Skeletal muscle tissue (tissue), 4 donors: ENCODE data around the gene DUOX1. TPM values are rescaled to one million over a fixed set of nuclear protein-coding genes. Genes with fewer than 3 reads are reported as not detected.
"Not testable (repeated sequence)": the region's sequence is repeated elsewhere in the genome, so short reads cannot be mapped to it uniquely, and the experiment has no call there.

ENCODE experiments used
- H3K27ac ChIP-seq: one replicate; pipeline ENCODE4 v1.7.0; 2013; ENCODE audit warnings: mild to moderate bottlenecking, low read depth, low read length, inconsistent platforms
- H3K27me3 ChIP-seq, 3 donors: one replicate each; pipeline ENCODE4 v1.7.0; 2013; ENCODE audit warnings: low read length in 3 of 3; ENCODE audit not compliant: control insufficient read depth in 3 of 3, insufficient read depth in 3 of 3
- H3K36me3 ChIP-seq, 3 donors: one replicate each; pipeline ENCODE4 v1.7.0; 2013; ENCODE audit warnings: low read length in 3 of 3; ENCODE audit not compliant: control insufficient read depth in 3 of 3, insufficient read depth in 3 of 3
- H3K4me1 ChIP-seq, 3 donors: one replicate each; pipeline ENCODE4 v1.7.0; 2013; ENCODE audit warnings: low read length in 3 of 3, mild to moderate bottlenecking in 3 of 3; ENCODE audit not compliant: control insufficient read depth in 3 of 3, insufficient read depth in 3 of 3
- H3K4me3 ChIP-seq, 3 donors: one replicate each; pipeline ENCODE4 v1.7.0; 2013; ENCODE audit warnings: low read length in 3 of 3
- H3K9ac ChIP-seq, 3 donors: one replicate each; pipeline ENCODE4 v1.7.0; 2013; ENCODE audit warnings: low read length in 3 of 3, mild to moderate bottlenecking in 3 of 3, moderate library complexity in 2 of 3, low read depth in 1 of 3
- H3K9me3 ChIP-seq, 3 donors: one replicate each; pipeline ENCODE4 v1.7.0; 2013; ENCODE audit warnings: low read length in 3 of 3; ENCODE audit not compliant: control insufficient read depth in 3 of 3
- total RNA-seq: library from RNA; depleted of rRNA; stranded (reverse); fragments of >200 nt; gene quantifications from one replicate; pipeline ENCODE4 v1.2.3, GENCODE V29; 2014
- donor health status: Osteomylitis.

DUOX1 gene
- under 0.01 TPM for total RNA-seq

DNA sequence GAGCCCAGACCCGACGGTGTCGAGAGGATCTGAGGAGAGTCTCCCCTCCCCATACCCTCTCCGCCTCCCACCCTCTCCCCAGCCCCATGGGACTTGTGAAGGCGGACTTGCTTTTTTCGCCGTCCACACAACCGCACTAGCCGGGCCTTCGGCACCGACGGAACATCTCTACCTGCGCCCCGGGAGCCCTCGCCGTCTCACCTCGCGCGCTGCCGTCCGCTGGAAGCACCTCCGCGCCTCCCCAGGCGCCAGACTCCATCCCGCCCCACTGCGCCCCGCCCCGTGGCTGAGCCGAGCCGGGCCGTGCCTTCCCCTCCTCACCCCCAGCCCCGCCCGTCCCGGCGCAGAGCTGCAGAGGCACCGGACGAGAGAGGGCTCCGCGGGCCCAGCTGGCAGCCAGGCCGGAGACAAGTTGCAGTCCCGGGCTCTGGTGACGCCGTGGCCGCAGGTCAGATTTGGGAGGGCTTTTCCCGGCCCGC is at the start of gene DUOX1, which contains the start of gene DUOXA1:
DUOX1 (plus strand) TSS at position 344 of the 479 bp plus-strand sequence. CDS start 1,973 bp downstream, outside the sequence.
DUOXA1 (minus strand) TSS at position 229 of the 479 bp plus-strand sequence. CDS start 6,865 bp downstream, outside the sequence.
- H3K27me3 ChIP-seq = peaks cover 54 to 66% (median 62%) of the 10 kb centered on the region in 3 donors
- no peaks in the 10 kb centered on the region for H3K9me3 ChIP-seq
- peak within 1 kb of the TSS in 2 of 3 donors; percentile 49 to 60 for H3K4me3 ChIP-seq
- H3K36me3 ChIP-seq = no peaks in the 10 kb centered on the region
- H3K27ac ChIP-seq = no peak within 1 kb of the TSS
- H3K4me1 ChIP-seq = peaks cover under 1 to 2% (median 2%) of the 10 kb centered on the region in 3 donors
- H3K9ac ChIP-seq = no peak within 1 kb of the TSS

DNA sequence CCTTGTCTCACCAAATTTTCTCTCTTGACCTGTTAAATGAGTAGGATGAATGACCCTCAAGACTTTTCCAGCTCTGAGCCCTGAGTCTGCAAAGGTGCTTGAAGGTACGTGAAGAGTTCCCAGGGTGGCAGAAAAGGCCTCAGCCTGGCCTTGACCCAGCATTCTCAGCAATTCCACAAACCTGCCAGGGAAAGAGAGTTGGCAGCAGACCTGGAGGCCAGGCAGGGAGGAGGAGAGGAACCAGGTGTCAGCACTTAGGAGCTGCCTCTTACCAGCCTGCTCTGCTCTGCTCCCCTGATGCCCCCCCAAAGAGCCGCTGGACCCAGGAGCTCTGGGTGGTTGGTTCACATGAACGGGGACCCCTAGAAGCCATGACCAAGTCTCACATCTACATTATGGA is 49.2 kb upstream of the DUOX1 start:
- not testable (repeated sequence) for H3K27ac ChIP-seq, H3K9me3 ChIP-seq, H3K36me3 ChIP-seq, H3K27me3 ChIP-seq, H3K9ac ChIP-seq, H3K4me1 ChIP-seq, H3K4me3 ChIP-seq

DNA sequence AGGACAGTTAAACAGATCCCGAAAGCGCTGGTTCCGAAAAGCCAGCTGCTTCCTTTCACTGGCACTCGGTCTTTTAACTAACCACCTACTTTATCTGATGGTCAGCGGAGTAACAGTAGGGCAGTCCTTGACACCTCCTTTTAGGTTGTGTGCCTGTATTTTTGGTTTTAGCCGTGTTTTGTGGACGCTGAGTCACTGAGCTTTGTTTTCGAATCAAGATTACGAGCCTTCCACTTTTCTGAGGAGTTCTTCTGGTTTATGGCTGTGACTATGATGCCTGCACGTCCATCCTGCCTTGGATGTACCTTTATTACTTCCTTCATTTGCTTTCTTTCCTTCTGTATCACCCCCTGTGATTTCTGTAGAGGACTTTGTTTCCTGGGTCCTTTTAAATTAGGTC is 47.4 kb upstream of the DUOX1 start:
- not testable (repeated sequence) for H3K27me3 ChIP-seq, H3K9me3 ChIP-seq, H3K27ac ChIP-seq, H3K9ac ChIP-seq, H3K36me3 ChIP-seq, H3K4me3 ChIP-seq, H3K4me1 ChIP-seq

DNA sequence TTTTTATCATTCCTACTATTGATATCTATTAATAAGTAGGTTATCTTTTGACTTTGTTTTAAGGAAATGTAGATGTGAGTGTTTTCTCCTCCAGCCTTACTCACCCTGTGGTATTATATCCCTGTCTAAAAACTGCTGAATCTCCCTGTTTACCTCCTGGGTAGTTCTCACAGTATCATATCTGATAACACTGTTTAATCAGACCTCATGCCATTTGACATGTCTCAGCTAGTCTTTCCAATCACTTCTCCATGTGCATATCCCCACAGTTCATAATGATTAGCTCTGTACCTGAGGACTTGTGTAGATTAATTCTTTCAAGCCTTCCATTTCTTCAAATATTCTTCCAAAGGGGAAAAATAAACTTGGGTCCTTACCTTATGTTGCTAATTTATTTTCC is 46.6 kb upstream of the DUOX1 start:
- Histone ChIP-seq H3K4me1 (no peaks in the 10 kb centered on the region), H3K27me3 (peaks cover 0 to 5% (median 0%) of the 10 kb centered on the region in 3 donors), H3K27ac (no peak overlapping the region), H3K9ac (no peak overlapping the region), H3K36me3 (no peaks in the 10 kb centered on the region), H3K9me3 (no peaks in the 10 kb centered on the region), H3K4me3 (no peak overlapping the region)

DNA sequence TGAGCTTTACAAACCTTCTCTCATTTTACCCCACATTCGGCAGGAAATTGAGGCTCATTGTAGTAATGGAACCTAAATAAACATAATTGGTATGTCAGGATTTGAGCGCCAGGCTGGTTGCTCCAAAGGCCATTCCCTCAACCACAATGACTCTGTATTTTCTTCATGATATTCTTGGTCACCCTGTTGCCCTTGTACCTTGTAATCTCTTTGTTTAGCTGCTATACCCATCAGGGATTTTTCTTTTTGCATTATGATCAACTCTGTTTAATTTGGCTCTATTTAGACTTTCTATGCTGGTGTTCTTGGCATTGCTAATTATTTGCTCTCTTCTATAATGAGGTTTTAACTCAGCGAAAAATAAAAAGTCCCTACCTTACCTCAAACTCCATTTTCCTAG is 45.6 kb upstream of the DUOX1 start:
- no peak overlapping the region for H3K4me3 ChIP-seq
- peaks cover 0 to 5% (median 0%) of the 10 kb centered on the region in 3 donors for H3K27me3 ChIP-seq
- H3K27ac ChIP-seq = no peak overlapping the region
- H3K36me3 ChIP-seq = no peaks in the 10 kb centered on the region
- H3K9ac ChIP-seq = no peak overlapping the region
- H3K4me1 ChIP-seq = no peaks in the 10 kb centered on the region
- no peaks in the 10 kb centered on the region for H3K9me3 ChIP-seq

DNA sequence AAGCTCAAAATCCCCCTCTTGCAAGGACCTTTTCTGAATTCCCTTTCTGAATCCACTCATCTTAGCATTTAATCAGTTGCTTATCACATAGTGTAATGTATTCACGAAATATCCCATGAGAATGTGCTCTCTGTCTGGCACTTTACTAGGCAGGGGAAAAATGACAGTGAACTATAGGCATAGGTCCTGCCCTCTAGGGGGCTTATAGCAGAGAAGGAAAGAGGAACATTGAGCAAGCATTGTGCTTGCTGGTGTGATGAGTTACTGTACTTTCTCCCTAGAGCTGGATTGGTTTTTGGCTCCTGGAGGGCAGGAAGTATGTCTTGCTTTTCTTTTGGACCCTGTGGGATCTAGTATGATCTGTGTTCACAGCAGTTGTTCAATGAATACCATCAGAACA is 42.3 kb upstream of the DUOX1 start:
- no peak overlapping the region for H3K27ac ChIP-seq
- H3K9me3 ChIP-seq = no peaks in the 10 kb centered on the region
- H3K9ac ChIP-seq = no peak overlapping the region
- H3K27me3 ChIP-seq = peaks cover 0 to 5% (median 2%) of the 10 kb centered on the region in 3 donors
- H3K4me1 ChIP-seq = peaks cover 0 to 3% (median 0%) of the 10 kb centered on the region in 3 donors
- H3K36me3 ChIP-seq = no peaks in the 10 kb centered on the region
- H3K4me3 ChIP-seq = no peak overlapping the region

DNA sequence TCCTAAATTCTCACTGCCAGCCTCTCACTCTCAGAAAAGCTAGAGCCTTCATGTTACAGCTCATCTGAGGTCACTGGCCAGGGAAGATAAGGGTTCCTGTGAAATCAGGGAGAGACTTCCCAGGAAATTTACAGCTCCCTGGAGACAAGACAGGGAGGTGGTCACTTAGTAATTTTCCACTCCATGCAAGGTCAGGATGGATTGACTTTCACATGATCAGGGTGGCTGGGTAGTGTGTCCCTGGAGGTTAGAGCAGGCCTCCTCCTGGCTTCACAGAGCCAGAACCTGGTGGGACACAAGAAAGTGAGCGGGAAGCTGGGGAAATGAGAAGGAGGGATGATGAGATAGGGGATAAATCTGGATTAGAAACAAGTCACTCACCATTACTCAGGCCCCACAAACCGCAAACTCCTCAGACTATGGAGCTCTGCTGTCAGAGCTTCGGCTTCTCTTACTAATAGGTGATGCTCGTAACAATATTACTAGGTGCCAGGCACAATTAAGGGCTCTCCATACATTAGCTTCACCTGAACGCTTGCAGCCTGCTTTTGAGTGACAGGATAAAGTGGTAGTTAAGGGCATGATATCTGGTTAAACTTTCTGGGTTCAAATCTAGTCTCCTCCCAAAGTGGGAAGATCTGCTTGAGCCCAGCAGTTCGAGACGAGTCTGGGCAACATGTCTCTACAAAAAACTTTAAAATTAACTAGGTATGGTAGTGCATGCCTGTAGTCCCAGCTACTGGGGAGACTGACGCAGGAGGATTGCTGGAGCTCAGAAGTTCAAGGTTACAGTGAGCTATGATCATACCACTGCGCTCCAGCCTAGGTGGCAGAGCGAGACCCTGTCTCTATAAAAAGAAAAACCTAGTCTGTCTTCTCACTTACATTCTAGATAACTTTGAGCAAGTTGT is 40.7 kb upstream of the DUOX1 start:
- H3K9me3 ChIP-seq = no peaks in the 10 kb centered on the region

DNA sequence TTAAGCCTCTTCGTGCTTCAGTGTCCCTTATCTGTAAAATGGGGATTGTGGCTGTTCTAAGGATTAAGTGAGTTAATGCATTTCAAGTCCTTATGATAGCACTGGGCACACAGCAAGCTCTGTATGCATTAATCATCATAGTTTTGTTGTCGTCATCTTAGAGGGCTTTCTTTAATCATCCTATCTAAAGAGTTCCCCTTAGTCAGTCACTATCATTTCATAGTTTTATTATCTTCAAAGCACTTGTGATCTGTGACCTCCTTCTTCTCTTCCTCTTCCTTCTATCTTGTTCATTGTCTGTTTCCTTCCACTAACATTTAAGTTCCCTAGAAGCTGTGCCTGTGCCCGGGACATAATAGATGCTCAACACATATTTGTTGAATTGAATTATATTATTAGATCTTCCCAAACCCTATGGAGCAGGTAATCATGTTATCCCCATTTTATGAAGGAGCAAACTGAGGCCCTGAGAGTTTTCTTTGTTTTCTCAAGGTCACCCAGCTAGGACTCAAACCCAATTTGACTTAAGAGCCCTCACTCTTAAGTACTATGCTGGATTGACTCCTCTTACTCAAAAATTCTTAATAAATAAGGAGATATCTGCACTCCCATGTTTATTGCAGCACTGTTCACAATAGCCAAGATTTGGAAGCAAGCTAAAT is 40.0 kb upstream of the DUOX1 start:
- no peak overlapping the region for H3K4me3 ChIP-seq
- peaks cover 0 to 3% (median 2%) of the 10 kb centered on the region in 3 donors for H3K27me3 ChIP-seq
- no peaks in the 10 kb centered on the region for H3K9me3 ChIP-seq
- peaks cover 0 to 3% (median 0%) of the 10 kb centered on the region in 3 donors for H3K4me1 ChIP-seq
- H3K27ac ChIP-seq = no peak overlapping the region
- no peak overlapping the region for H3K9ac ChIP-seq
- no peaks in the 10 kb centered on the region for H3K36me3 ChIP-seq

More for the DNA sequence above, 40.7 kb upstream of the DUOX1 start:
- Histone ChIP-seq H3K36me3 (no peaks in the 10 kb centered on the region), H3K27me3 (peaks cover 0 to 5% (median 2%) of the 10 kb centered on the region in 3 donors), H3K27ac (no peak overlapping the region), H3K4me3 (no peak overlapping the region), H3K9ac (no peak overlapping the region), H3K4me1 (peaks cover 0 to 3% (median 0%) of the 10 kb centered on the region in 3 donors)

DNA sequence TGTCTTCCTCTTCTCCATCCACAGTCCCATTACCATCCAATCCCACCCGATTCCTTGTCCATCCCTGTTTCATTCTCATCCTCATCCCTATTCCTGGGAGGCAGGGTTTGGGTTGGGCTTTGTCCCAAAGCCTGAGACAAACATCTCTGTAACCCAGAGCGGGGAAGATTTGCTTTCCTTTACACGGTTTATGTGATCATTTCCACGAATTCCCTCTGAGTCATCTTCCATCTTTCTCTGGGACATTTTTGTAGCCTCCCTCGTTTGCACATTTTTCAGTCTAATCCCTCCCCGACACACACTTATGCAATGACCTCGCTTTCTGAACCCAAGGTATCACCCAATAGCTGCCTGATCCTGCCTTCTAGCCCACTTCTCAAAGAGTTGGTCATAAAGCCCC is 38.6 kb upstream of the DUOX1 start:
- Histone ChIP-seq H3K4me1 (peaks cover 0 to 3% (median 0%) of the 10 kb centered on the region in 3 donors), H3K9me3 (no peaks in the 10 kb centered on the region), H3K4me3 (no peak overlapping the region)

DNA sequence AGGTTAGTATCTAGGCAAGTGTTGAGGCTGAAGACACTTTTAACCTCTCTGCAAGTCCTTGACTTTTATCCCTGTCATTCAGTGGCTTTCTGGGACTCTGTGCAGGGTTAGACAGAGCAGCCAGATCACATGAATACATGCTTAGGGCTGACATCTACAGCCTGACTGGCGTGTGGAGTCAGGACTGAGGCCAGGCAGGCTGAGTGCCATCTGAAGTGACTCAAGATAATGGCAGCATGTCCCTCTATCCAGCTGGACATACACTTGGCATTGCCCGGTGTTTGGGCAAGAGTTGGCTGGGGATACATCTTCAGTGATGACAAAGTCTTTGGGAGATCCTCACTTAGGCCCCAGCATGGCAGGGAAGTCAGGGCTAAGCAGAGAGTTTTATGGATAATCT is 38.2 kb upstream of the DUOX1 start:
- H3K4me1 ChIP-seq = peaks cover 0 to 3% (median 0%) of the 10 kb centered on the region in 3 donors
- H3K36me3 ChIP-seq = no peaks in the 10 kb centered on the region
- H3K9ac ChIP-seq = no peak overlapping the region
- no peak overlapping the region for H3K27ac ChIP-seq
- peaks cover 0 to 3% (median 2%) of the 10 kb centered on the region in 3 donors for H3K27me3 ChIP-seq
- no peak overlapping the region for H3K4me3 ChIP-seq
- H3K9me3 ChIP-seq = no peaks in the 10 kb centered on the region

More for the DNA sequence above, 38.6 kb upstream of the DUOX1 start:
- peaks cover 0 to 3% (median 2%) of the 10 kb centered on the region in 3 donors for H3K27me3 ChIP-seq
- no peak overlapping the region for H3K9ac ChIP-seq
- H3K36me3 ChIP-seq = no peaks in the 10 kb centered on the region
- H3K27ac ChIP-seq = no peak overlapping the region
